GM12892 (cell line): ENCODE measurements around the gene BARD1. TPM values are rescaled to one million over a fixed set of nuclear protein-coding genes. Genes with fewer than 3 reads are reported as not detected.

Experiments
- DNase-seq: peaks from one replicate; pipeline ENCODE4 v3.0.0; 2011; ENCODE audit not compliant: insufficient read length
- FAIRE-seq: peaks from 2 replicates; lab custom pipeline; 2011; peaks lifted over from hg19 to GRCh38; lab: Jason Lieb, UNC
- POLR2A ChIP-seq: IDR thresholded peaks from 2 replicates; pipeline ENCODE4 v1.6.1; 2011; ENCODE audit warnings: low read depth, low read length, control low read depth
- POLR2AphosphoS5 ChIP-seq: IDR thresholded peaks from 2 replicates; pipeline ENCODE4 v1.6.1; 2011; ENCODE audit warnings: low read depth, low read length, control low read depth
- TAF1 ChIP-seq: IDR thresholded peaks from 2 replicates; pipeline ENCODE4 v1.6.1; 2011; ENCODE audit warnings: low read depth, mild to moderate bottlenecking, control low read depth, low read length, borderline replicate concordance
- polyA plus RNA-seq: library from polyadenylated mRNA; unstranded; fragments of >200 nt; gene quantifications from one replicate; pipeline ENCODE4 v1.2.1, GENCODE V29; 2012; ENCODE audit warnings: missing spikeins, inconsistent platforms; ENCODE audit not compliant: missing spikeins

The BARD1 gene
- 11.7 TPM for polyA plus RNA-seq

DNA sequence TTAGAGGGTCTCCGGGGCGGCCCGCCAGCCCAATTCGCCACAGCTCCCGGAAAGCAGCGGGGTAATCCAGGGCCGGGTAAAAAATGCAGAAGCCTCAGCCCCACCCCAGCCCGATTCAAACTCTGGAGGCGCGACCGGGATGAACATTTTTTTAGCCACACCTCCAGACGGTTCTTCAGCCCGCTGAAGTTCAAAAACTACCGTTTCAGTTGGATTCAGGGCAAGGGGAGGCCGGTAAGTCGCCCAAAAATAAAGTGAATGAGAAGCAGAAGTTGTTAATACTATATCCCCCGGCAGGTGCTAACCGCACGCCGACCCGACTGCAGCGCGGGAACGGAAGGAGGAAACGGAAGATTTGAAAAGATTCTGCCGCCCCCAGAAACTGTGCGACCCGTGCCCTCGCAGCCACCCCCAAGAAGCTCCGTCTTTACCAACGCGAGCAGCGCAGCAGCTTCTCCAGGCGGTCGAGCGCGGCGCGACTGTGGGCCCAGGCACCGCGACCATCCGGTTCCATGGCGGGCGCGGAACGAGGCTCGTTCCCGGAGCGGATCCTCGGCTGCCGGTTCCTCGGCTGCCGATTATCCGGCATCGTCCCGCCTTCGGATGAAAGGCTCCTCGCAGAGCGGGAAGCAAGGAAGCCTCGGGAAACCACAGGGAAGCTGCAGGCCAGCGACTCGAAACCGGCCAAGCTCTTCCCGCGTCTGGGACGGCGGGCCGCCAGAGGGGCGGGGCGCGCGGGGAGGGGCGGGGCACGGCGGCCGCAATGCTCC is at the start of gene BARD1:
Gene BARD1, minus strand, starts transcription at position 703 of the 770 bp plus-strand sequence. Its CDS starts 114 bp downstream, at position 589.
- TF ChIP-seq POLR2A (no peak; the same call in none of the 2 replicates), POLR2AphosphoS5 (0 out of 2 replicates have a peak, but pooled peaks have one; percentile 45), TAF1 (no peak)
- DNase-seq: peak; percentile 27
- peak; percentile 81 for FAIRE-seq

- no peak for FAIRE-seq
These were observed 46.7 kb upstream of the BARD1 start for GRCh38 chr2:214856137-214856536.

DNA sequence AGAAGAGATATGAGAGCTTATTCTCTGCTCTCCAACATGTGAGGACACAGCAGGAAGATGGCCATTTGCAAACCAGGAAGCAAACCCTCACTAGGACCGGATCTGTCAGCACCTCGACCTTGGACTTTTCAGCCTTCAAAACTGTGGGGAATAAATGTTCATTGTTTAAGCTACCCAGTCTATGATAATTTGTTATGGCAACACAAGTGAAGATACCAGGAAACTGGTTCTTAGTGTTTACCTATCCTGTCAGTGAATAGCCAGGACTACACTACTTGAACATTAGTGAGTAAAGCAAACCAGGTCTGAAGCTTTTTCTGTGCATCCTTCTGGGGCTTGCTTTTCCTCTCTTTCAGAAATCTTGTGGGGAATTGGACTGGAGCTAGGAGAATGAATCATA is 44.4 kb upstream of the BARD1 start:
- no peak for DNase-seq
- TF ChIP-seq TAF1 (no peak), POLR2AphosphoS5 (no peak), POLR2A (no peak)
- no peak for FAIRE-seq

More at GRCh38 chr2:214856137-214856536, 46.7 kb upstream of the BARD1 start:
- no peak for DNase-seq
- TF ChIP-seq POLR2A (no peak), POLR2AphosphoS5 (no peak), TAF1 (no peak)

- TF ChIP-seq TAF1: no peak
- no peak for TF ChIP-seq POLR2A
- TF ChIP-seq POLR2AphosphoS5: no peak
- DNase-seq: no peak
- FAIRE-seq: no peak
These were observed 34.3 kb upstream of the BARD1 start for GRCh38 chr2:214843823-214844222.

- DNase-seq (no peak), FAIRE-seq (peak; percentile 54)
- TF ChIP-seq TAF1 (no peak), POLR2A (no peak), POLR2AphosphoS5 (no peak)
These were observed 30.0 kb upstream of the BARD1 start for GRCh38 chr2:214839464-214839863.

- TF ChIP-seq POLR2A (no peak), POLR2AphosphoS5 (no peak), TAF1 (no peak)
- FAIRE-seq (no peak), DNase-seq (no peak)
These were observed 28.0 kb upstream of the BARD1 start for GRCh38 chr2:214837466-214837865.

DNA sequence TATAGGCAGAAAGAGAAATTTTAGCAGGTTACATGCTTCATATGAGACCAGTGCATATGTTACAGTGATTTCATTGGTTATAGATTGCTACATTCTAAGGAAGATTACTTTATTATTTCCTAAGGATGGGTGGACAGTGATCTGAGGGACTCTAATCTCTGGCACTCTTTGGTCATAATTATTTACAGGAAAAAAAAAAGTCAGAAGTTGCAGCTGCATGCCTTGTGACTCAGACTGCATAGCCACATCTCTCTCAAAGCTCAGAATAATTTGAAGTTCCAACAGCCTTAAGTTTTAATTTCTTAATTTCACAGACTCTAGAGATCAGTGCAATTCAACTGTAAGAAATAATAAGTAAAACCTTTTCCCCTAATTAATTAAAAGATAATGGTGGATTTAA is 27.1 kb upstream of the BARD1 start:
- no peak for FAIRE-seq
- no peak for TF ChIP-seq POLR2AphosphoS5
- no peak for TF ChIP-seq TAF1
- TF ChIP-seq POLR2A: no peak
- no peak for DNase-seq

DNA sequence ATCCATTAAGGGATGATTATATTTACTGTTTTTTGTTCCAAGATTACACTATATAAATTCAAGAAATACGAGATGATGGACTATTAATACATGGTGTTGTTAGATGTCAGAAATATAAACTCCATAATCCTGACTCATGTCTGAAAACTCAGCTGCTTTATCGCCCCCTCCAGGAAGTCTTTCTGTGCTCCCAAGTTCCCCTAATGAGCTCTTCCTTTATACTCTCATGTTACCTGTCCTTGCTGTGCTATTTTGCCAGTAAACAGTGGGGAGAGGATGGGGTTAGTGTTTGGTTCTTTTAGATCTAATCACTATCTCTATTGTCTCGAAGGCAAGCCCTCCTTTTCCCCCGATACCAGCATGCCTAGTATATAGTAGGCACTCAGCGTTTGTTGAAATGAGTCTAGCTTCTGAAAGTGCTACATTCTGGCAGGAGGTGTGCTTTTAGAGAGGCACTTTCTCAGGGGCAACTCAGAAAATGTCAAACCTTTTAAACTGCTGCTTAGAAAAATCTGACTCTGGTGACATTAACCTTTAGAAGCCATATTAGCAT is 21.4 kb upstream of the BARD1 start:
- TF ChIP-seq POLR2A: no peak
- TF ChIP-seq TAF1: no peak
- TF ChIP-seq POLR2AphosphoS5: no peak
- DNase-seq: no peak
- peak; percentile 17 for FAIRE-seq

- DNase-seq: no peak
- no peak for FAIRE-seq
- no peak for TF ChIP-seq POLR2A
- no peak for TF ChIP-seq TAF1
- no peak for TF ChIP-seq POLR2AphosphoS5
These were observed 6.6 kb upstream of the BARD1 start for GRCh38 chr2:214816008-214816533.

GRCh38 chr2:214810671-214811070 is 1.2 kb upstream of the BARD1 start:
- FAIRE-seq (no peak), DNase-seq (no peak)
- no peak for TF ChIP-seq POLR2A
- no peak for TF ChIP-seq TAF1
- TF ChIP-seq POLR2AphosphoS5: no peak

DNA sequence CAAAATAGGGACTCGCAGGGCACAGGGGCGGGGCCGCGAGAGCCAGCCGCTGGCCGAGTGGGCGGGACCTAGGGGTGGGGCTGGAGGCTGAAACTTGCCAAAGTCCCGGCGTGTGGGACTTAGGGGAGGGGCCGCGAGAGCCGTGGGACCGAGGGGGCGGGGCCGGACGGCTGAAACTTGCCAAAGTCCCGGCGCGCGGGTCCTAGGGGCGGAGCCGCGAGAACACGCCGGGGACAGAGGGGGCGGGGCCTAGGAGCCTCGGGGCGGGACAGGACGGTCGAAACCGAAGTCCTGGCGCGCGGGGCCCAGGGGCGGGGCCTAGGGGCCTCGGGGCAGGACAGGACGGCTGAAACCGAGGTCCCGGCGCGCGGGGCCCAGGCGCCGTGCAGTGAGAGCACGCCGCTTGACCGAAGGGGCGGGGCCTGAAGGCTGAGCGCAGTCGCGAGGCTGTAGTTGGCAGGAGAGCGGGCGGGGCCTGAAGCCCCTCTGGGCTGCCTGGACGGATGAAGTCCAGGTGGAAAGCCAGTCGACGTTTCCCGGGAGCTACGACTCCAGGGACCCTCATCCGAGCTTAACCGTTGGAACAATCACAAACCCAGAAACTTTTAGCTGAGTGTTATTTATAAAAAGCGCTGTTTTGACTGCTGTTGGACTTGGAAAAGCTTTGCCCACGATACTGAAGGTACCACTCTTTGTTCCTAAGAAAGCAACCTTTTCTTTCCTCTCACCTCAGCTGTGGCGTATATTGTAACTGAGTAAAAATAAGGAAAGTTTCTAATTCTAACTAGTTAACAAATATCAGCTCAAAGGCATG is 475 bp upstream of the BARD1 start:
- DNase-seq: peak; percentile 84
- FAIRE-seq: peak; percentile 94
- TF ChIP-seq POLR2AphosphoS5 (no peak), POLR2A (peak; percentile 75; the same call in 1 of the 2 replicates)
